ENCODE measurements around the gene KCTD16.

KCTD16 gene

GRCh38 chr5:144144956-144145751 lies 25.5 kb upstream of the KCTD16 start:
- TF ChIP-seq, protein P1, sequence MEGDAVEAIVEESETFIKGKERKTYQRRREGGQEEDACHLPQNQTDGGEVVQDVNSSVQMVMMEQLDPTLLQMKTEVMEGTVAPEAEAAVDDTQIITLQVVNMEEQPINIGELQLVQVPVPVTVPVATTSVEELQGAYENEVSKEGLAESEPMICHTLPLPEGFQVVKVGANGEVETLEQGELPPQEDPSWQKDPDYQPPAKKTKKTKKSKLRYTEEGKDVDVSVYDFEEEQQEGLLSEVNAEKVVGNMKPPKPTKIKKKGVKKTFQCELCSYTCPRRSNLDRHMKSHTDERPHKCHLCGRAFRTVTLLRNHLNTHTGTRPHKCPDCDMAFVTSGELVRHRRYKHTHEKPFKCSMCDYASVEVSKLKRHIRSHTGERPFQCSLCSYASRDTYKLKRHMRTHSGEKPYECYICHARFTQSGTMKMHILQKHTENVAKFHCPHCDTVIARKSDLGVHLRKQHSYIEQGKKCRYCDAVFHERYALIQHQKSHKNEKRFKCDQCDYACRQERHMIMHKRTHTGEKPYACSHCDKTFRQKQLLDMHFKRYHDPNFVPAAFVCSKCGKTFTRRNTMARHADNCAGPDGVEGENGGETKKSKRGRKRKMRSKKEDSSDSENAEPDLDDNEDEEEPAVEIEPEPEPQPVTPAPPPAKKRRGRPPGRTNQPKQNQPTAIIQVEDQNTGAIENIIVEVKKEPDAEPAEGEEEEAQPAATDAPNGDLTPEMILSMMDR (IDR thresholded peaks at IDR 0.05; ENCODE audit: borderline replicate concordance, extremely low read depth, low read length, poor library complexity, severe bottlenecking) = no peak
- Histone ChIP-seq H3K4me1 (ENCODE audit: insufficient read depth, low read length) (no peaks in the 10 kb centered on the region), H3K36me3 (ENCODE audit: insufficient read depth, low read length) (no peaks in the 10 kb centered on the region), H3K27ac (ENCODE audit: low read length) (no peak overlapping the region), H3K9me3 (ENCODE audit: insufficient read depth, low read length, severe bottlenecking) (no peaks in the 10 kb centered on the region), H3K27me3 (ENCODE audit: insufficient read depth, low read length, poor library complexity) (peaks cover 9% of the 10 kb centered on the region), H4K20me1 (ENCODE audit: insufficient read depth, low read length) (no peaks in the 10 kb centered on the region), H3K4me2 (ENCODE audit: insufficient read depth, low read length) (no peak overlapping the region), H2AFZ (ENCODE audit: low read depth, low read length) (no peak overlapping the region), H3K4me3 (ENCODE audit: low read depth in 1 of 2, low read length in 2 of 2) (no peak overlapping the region), H3K9ac (ENCODE audit: low read depth, low read length) (no peak overlapping the region), H3K79me2 (ENCODE audit: insufficient read depth, low read length) (no peaks in the 10 kb centered on the region)
- DNase-seq (no peak), ATAC-seq (ENCODE audit: insufficient read depth, low read depth) (no peak)

- DNase-seq (no peak), ATAC-seq (ENCODE audit: insufficient read depth, low read depth) (no peak)
- H4K20me1 ChIP-seq (ENCODE audit: insufficient read depth, low read length) = no peaks in the 10 kb centered on the region
- no peak overlapping the region for H3K27ac ChIP-seq (ENCODE audit: low read length)
- H3K79me2 ChIP-seq (ENCODE audit: insufficient read depth, low read length) = no peaks in the 10 kb centered on the region
- H3K9me3 ChIP-seq (ENCODE audit: insufficient read depth, low read length, severe bottlenecking) = no peaks in the 10 kb centered on the region
- TF ChIP-seq, protein P1 (IDR thresholded peaks at IDR 0.05; ENCODE audit: borderline replicate concordance, extremely low read depth, low read length, poor library complexity, severe bottlenecking) = no peak
- no peak for TF ChIP-seq EZH2 (IDR thresholded peaks at IDR 0.05; ENCODE audit: borderline replicate concordance, low read depth, low read length, severe bottlenecking)
- H3K4me2 ChIP-seq (ENCODE audit: insufficient read depth, low read length) = no peak overlapping the region
- H3K4me3 ChIP-seq (ENCODE audit: low read depth in 1 of 2, low read length in 2 of 2) = no peak overlapping the region
- H3K27me3 ChIP-seq (ENCODE audit: insufficient read depth, low read length, poor library complexity) = no peaks in the 10 kb centered on the region
- no peak overlapping the region for H3K9ac ChIP-seq (ENCODE audit: low read depth, low read length)
- no peaks in the 10 kb centered on the region for H3K4me1 ChIP-seq (ENCODE audit: insufficient read depth, low read length)
- H2AFZ ChIP-seq (ENCODE audit: low read depth, low read length) = no peak overlapping the region
- H3K36me3 ChIP-seq (ENCODE audit: insufficient read depth, low read length) = no peaks in the 10 kb centered on the region
These were observed 19.6 kb upstream of the KCTD16 start for GRCh38 chr5:144151026-144151425.

DNA sequence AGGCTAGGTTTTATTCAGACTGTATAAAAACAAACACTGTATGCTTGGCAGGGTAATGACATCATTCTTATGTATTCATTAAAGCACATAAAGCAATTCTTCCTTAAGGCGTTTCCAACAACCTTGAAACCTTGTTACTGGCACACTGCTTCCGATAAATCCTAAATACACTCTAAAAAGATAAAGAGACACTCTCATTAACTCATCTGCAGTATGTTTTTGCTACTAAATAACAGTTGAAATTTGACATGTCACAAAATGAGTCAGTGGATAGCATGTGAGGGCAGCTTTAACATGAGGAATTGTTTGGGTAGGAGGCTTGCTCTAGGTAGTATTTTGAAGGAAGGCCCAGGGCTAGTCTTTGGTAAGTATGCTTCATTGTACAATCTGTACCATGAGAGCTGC lies 13.9 kb upstream of the KCTD16 start:
- Histone ChIP-seq H3K36me3 (ENCODE audit: insufficient read depth, low read length) (peaks cover 31% of the 10 kb centered on the region), H2AFZ (ENCODE audit: low read depth, low read length) (no peak overlapping the region), H3K9ac (ENCODE audit: low read depth, low read length) (no peak overlapping the region), H3K4me3 (ENCODE audit: low read depth in 1 of 2, low read length in 2 of 2) (no peak overlapping the region), H3K27ac (ENCODE audit: low read length) (no peak overlapping the region), H3K27me3 (ENCODE audit: insufficient read depth, low read length, poor library complexity) (no peaks in the 10 kb centered on the region), H3K79me2 (ENCODE audit: insufficient read depth, low read length) (no peaks in the 10 kb centered on the region), H3K4me1 (ENCODE audit: insufficient read depth, low read length) (no peaks in the 10 kb centered on the region), H3K4me2 (ENCODE audit: insufficient read depth, low read length) (no peak overlapping the region), H3K9me3 (ENCODE audit: insufficient read depth, low read length, severe bottlenecking) (no peaks in the 10 kb centered on the region), H4K20me1 (ENCODE audit: insufficient read depth, low read length) (no peaks in the 10 kb centered on the region)
- ATAC-seq (ENCODE audit: insufficient read depth, low read depth) (no peak), DNase-seq (no peak)
- no peak for TF ChIP-seq EZH2 (IDR thresholded peaks at IDR 0.05; ENCODE audit: borderline replicate concordance, low read depth, low read length, severe bottlenecking)
- TF ChIP-seq, protein P1 (IDR thresholded peaks at IDR 0.05; ENCODE audit: borderline replicate concordance, extremely low read depth, low read length, poor library complexity, severe bottlenecking) = no peak
